ENCODE data around the gene CAMKMT.

Gene CAMKMT

GRCh38 chr2:44551497-44551896 lies 189.8 kb downstream of the CAMKMT start:
- H3K4me3 ChIP-seq (ENCODE audit: low read depth, low read length), result no peak overlapping the region
- WGBS (ENCODE audit: extremely low coverage, insufficient coverage, insufficient read length), result no CpG with 5 or more reads among the region's 1 CpG
- DNase-seq, result no peak
- H3K14ac ChIP-seq (ENCODE audit: low read length), result no peak overlapping the region
- no peak overlapping the region for H3K27ac ChIP-seq (ENCODE audit: low read depth, low read length)
- no peak overlapping the region for H3K9ac ChIP-seq (ENCODE audit: low read length)
- no peak overlapping the region for H3K4ac ChIP-seq (ENCODE audit: low read depth, low read length)
- H4K8ac ChIP-seq (ENCODE audit: low read depth, low read length), result no peak overlapping the region
- H2BK5ac ChIP-seq (ENCODE audit: low read depth, low read length, poor library complexity), result no peak overlapping the region
- no peaks in the 10 kb centered on the region for H3K9me3 ChIP-seq (ENCODE audit: insufficient read depth, low read depth, low read length)
- no peak overlapping the region for H2AK5ac ChIP-seq (ENCODE audit: low read length)
- peaks cover 8 to 13% of the 10 kb centered on the region in 2 experiments for H3K4me1 ChIP-seq (ENCODE audit: control insufficient read depth in 1 of 2, insufficient read depth in 2 of 2, low read length in 2 of 2)
- no peaks in the 10 kb centered on the region for H3K79me2 ChIP-seq (ENCODE audit: control insufficient read depth, insufficient read depth, low read length, poor library complexity)
- no peak overlapping the region for H3K18ac ChIP-seq (ENCODE audit: low read length)
- H3K36me3 ChIP-seq (ENCODE audit: control insufficient read depth in 1 of 2, insufficient read depth in 2 of 2, low read length in 2 of 2), result no peaks in the 10 kb centered on the region
- H3K27me3 ChIP-seq (ENCODE audit: insufficient read depth, low read length), result no peaks in the 10 kb centered on the region
- no peak overlapping the region for H2BK120ac ChIP-seq (ENCODE audit: insufficient read depth, low read length, poor library complexity)
- H4K12ac ChIP-seq (ENCODE audit: low read depth, low read length), result no peak overlapping the region
- no peak overlapping the region for H4K91ac ChIP-seq (ENCODE audit: low read depth, low read length)
- H2BK12ac ChIP-seq (ENCODE audit: low read length), result no peak overlapping the region
- H2AFZ ChIP-seq (ENCODE audit: insufficient read depth, low read length, poor library complexity), result no peak overlapping the region
- H3K79me1 ChIP-seq (ENCODE audit: low read length), result peaks cover 2% of the 10 kb centered on the region
- H3K23ac ChIP-seq (ENCODE audit: low read length), result no peak overlapping the region
- no peak overlapping the region for H3K4me2 ChIP-seq (ENCODE audit: low read length)

- Histone ChIP-seq H3K9ac (ENCODE audit: low read length) (no peak overlapping the region), H3K36me3 (ENCODE audit: control insufficient read depth in 1 of 2, insufficient read depth in 2 of 2, low read length in 2 of 2) (no peaks in the 10 kb centered on the region), H3K4me3 (ENCODE audit: low read depth, low read length) (no peak overlapping the region), H2AFZ (ENCODE audit: insufficient read depth, low read length, poor library complexity) (no peak overlapping the region), H3K18ac (ENCODE audit: low read length) (no peak overlapping the region), H3K4me1 (ENCODE audit: control insufficient read depth in 1 of 2, insufficient read depth in 2 of 2, low read length in 2 of 2) (peaks cover 5 to 8% of the 10 kb centered on the region in 2 experiments), H3K14ac (ENCODE audit: low read length) (no peak overlapping the region), H3K79me1 (ENCODE audit: low read length) (peaks cover 2% of the 10 kb centered on the region), H3K9me3 (ENCODE audit: insufficient read depth, low read depth, low read length) (no peaks in the 10 kb centered on the region), H4K8ac (ENCODE audit: low read depth, low read length) (no peak overlapping the region), H3K4ac (ENCODE audit: low read depth, low read length) (no peak overlapping the region), H2BK12ac (ENCODE audit: low read length) (no peak overlapping the region), H3K27ac (ENCODE audit: low read depth, low read length) (no peak overlapping the region), H3K27me3 (ENCODE audit: insufficient read depth, low read length) (no peaks in the 10 kb centered on the region), H2AK5ac (ENCODE audit: low read length) (no peak overlapping the region), H2BK5ac (ENCODE audit: low read depth, low read length, poor library complexity) (no peak overlapping the region), H3K4me2 (ENCODE audit: low read length) (no peak overlapping the region), H4K91ac (ENCODE audit: low read depth, low read length) (no peak overlapping the region), H4K12ac (ENCODE audit: low read depth, low read length) (no peak overlapping the region), H3K79me2 (ENCODE audit: control insufficient read depth, insufficient read depth, low read length, poor library complexity) (no peaks in the 10 kb centered on the region), H2BK120ac (ENCODE audit: insufficient read depth, low read length, poor library complexity) (no peak overlapping the region), H3K23ac (ENCODE audit: low read length) (no peak overlapping the region)
- peak in 1 of 2 donors; percentile 45 for DNase-seq
- no CpG with 5 or more reads among the region's 4 CpGs for WGBS (ENCODE audit: extremely low coverage, insufficient coverage, insufficient read length)
Observed at GRCh38 chr2:44553456-44553855, 191.7 kb downstream of the CAMKMT start.

- Histone ChIP-seq H2BK12ac (ENCODE audit: low read length) (no peak overlapping the region), H3K4ac (ENCODE audit: low read depth, low read length) (no peak overlapping the region), H4K12ac (ENCODE audit: low read depth, low read length) (no peak overlapping the region), H2AFZ (ENCODE audit: insufficient read depth, low read length, poor library complexity) (no peak overlapping the region), H2BK5ac (ENCODE audit: low read depth, low read length, poor library complexity) (no peak overlapping the region), H3K4me2 (ENCODE audit: low read length) (no peak overlapping the region), H3K4me3 (ENCODE audit: low read depth, low read length) (no peak overlapping the region), H3K36me3 (ENCODE audit: control insufficient read depth in 1 of 2, insufficient read depth in 2 of 2, low read length in 2 of 2) (no peaks in the 10 kb centered on the region), H4K8ac (ENCODE audit: low read depth, low read length) (no peak overlapping the region), H3K79me1 (ENCODE audit: low read length) (no peaks in the 10 kb centered on the region), H3K14ac (ENCODE audit: low read length) (no peak overlapping the region), H3K9ac (ENCODE audit: low read length) (no peak overlapping the region), H3K9me3 (ENCODE audit: insufficient read depth, low read depth, low read length) (no peaks in the 10 kb centered on the region), H3K23ac (ENCODE audit: low read length) (no peak overlapping the region), H2BK120ac (ENCODE audit: insufficient read depth, low read length, poor library complexity) (no peak overlapping the region), H2AK5ac (ENCODE audit: low read length) (no peak overlapping the region), H3K4me1 (ENCODE audit: control insufficient read depth in 1 of 2, insufficient read depth in 2 of 2, low read length in 2 of 2) (peaks cover 3% of the 10 kb centered on the region in 2 experiments), H3K79me2 (ENCODE audit: control insufficient read depth, insufficient read depth, low read length, poor library complexity) (no peaks in the 10 kb centered on the region), H4K91ac (ENCODE audit: low read depth, low read length) (no peak overlapping the region), H3K18ac (ENCODE audit: low read length) (no peak overlapping the region), H3K27me3 (ENCODE audit: insufficient read depth, low read length) (no peaks in the 10 kb centered on the region), H3K27ac (ENCODE audit: low read depth, low read length) (no peak overlapping the region)
- no peak for DNase-seq
Observed at GRCh38 chr2:44555700-44556099, 194.0 kb downstream of the CAMKMT start.

- DNase-seq, result no peak
- Histone ChIP-seq H3K27me3 (ENCODE audit: insufficient read depth, low read length) (no peaks in the 10 kb centered on the region), H2BK12ac (ENCODE audit: low read length) (no peak overlapping the region), H3K79me2 (ENCODE audit: control insufficient read depth, insufficient read depth, low read length, poor library complexity) (no peaks in the 10 kb centered on the region), H4K12ac (ENCODE audit: low read depth, low read length) (no peak overlapping the region), H2AFZ (ENCODE audit: insufficient read depth, low read length, poor library complexity) (no peak overlapping the region), H3K4me1 (ENCODE audit: control insufficient read depth in 1 of 2, insufficient read depth in 2 of 2, low read length in 2 of 2) (no peaks in the 10 kb centered on the region), H3K36me3 (ENCODE audit: control insufficient read depth in 1 of 2, insufficient read depth in 2 of 2, low read length in 2 of 2) (no peaks in the 10 kb centered on the region), H3K9ac (ENCODE audit: low read length) (no peak overlapping the region), H3K18ac (ENCODE audit: low read length) (no peak overlapping the region), H4K91ac (ENCODE audit: low read depth, low read length) (no peak overlapping the region), H3K14ac (ENCODE audit: low read length) (no peak overlapping the region), H2BK120ac (ENCODE audit: insufficient read depth, low read length, poor library complexity) (no peak overlapping the region), H3K23ac (ENCODE audit: low read length) (no peak overlapping the region), H4K8ac (ENCODE audit: low read depth, low read length) (no peak overlapping the region), H3K4me2 (ENCODE audit: low read length) (no peak overlapping the region), H2AK5ac (ENCODE audit: low read length) (no peak overlapping the region), H3K4ac (ENCODE audit: low read depth, low read length) (no peak overlapping the region), H2BK5ac (ENCODE audit: low read depth, low read length, poor library complexity) (no peak overlapping the region), H3K9me3 (ENCODE audit: insufficient read depth, low read depth, low read length) (no peaks in the 10 kb centered on the region), H3K4me3 (ENCODE audit: low read depth, low read length) (no peak overlapping the region), H3K27ac (ENCODE audit: low read depth, low read length) (no peak overlapping the region), H3K79me1 (ENCODE audit: low read length) (no peaks in the 10 kb centered on the region)
- WGBS (ENCODE audit: extremely low coverage, insufficient coverage, insufficient read length), result no CpG with 5 or more reads among the region's 1 CpG
Observed at GRCh38 chr2:44559108-44559507, 197.4 kb downstream of the CAMKMT start.

Measured in trophoblast cell (in vitro differentiated cells and primary cell).